ENCODE measurements around the gene LAMA2. TPM values are rescaled to one million over a fixed set of nuclear protein-coding genes. Genes with fewer than 3 reads are reported as not detected.

LAMA2 gene
- total and polyA plus RNA-seq, 2 of the 8 experiments (the other 6 are each of a cell fraction or from before 2014, with no cell fraction given), result 1.3 to 3.8 TPM

- Histone ChIP-seq H2BK20ac (ENCODE audit: low read length) (no peak overlapping the region), H3K79me1 (ENCODE audit: low read depth, low read length) (no peaks in the 10 kb centered on the region), H3K9me3 (ENCODE audit: insufficient read depth in 2 of 2, low read depth in 1 of 2, low read length in 1 of 2) (no peaks in the 10 kb centered on the region), H3K27ac (ENCODE audit: low read depth, low read length) (no peak overlapping the region), H3K56ac (replicated peaks; ENCODE audit: insufficient read length, low read depth, low read length) (no peak overlapping the region), H3K9ac (replicated peaks in 1 of 4; ENCODE audit: extremely low read depth in 1 of 4, low read depth in 3 of 4, low read length in 3 of 4) (no peak overlapping the region), H3K4me2 (ENCODE audit: insufficient read depth in 1 of 2, low read depth in 2 of 2, low read length in 2 of 2) (no peak overlapping the region), H4K91ac (replicated peaks; ENCODE audit: insufficient read length, low read length) (no peak overlapping the region), H3K4me1 (replicated peaks in 1 of 4; ENCODE audit: control insufficient read depth in 3 of 4, insufficient read depth in 4 of 4, low read length in 3 of 4) (no peaks in the 10 kb centered on the region), H2BK15ac (ENCODE audit: low read length) (no peak overlapping the region), H4K8ac (ENCODE audit: extremely low read depth, insufficient read depth, low read length) (no peak overlapping the region), H3K23ac (ENCODE audit: insufficient read length) (no peak overlapping the region), H4K5ac (ENCODE audit: insufficient read length, low read depth, low read length) (no peak overlapping the region), H2BK120ac (replicated peaks; ENCODE audit: low read depth, low read length) (no peak overlapping the region), H3K79me2 (ENCODE audit: control insufficient read depth in 1 of 2, insufficient read depth in 2 of 2, low read length in 2 of 2) (no peaks in the 10 kb centered on the region), H2AFZ (ENCODE audit: low read length) (no peak overlapping the region), H3K4ac (replicated peaks; ENCODE audit: insufficient read length, low read depth, low read length) (no peak overlapping the region), H3K23me2 (ENCODE audit: low read depth, low read length) (no peaks in the 10 kb centered on the region), H3K27me3 (replicated peaks in 1 of 4; ENCODE audit: control insufficient read depth in 3 of 4, extremely low read depth in 1 of 4, insufficient read depth in 3 of 4, low read length in 3 of 4) (no peaks in the 10 kb centered on the region), H3K36me3 (ENCODE audit: control insufficient read depth in 2 of 4, insufficient read depth in 4 of 4, low read length in 3 of 4) (no peaks in the 10 kb centered on the region), H3K4me3 (ENCODE audit: extremely low read depth in 1 of 4, insufficient read depth in 2 of 4, low read depth in 3 of 4, low read length in 4 of 4) (no peak overlapping the region), H3K18ac (ENCODE audit: extremely low read depth, low read length) (no peak overlapping the region), H3K14ac (ENCODE audit: insufficient read length) (no peak overlapping the region), H4K20me1 (replicated peaks in 1 of 2; ENCODE audit: control insufficient read depth in 1 of 2, insufficient read depth in 2 of 2, low read length in 2 of 2) (no peaks in the 10 kb centered on the region), H2BK5ac (ENCODE audit: low read depth, low read length) (no peak overlapping the region), H2AK5ac (ENCODE audit: low read depth, low read length) (no peak overlapping the region), H2BK12ac (ENCODE audit: low read depth, low read length) (no peak overlapping the region)
- ChIA-PET POLR2A (ENCODE audit: partially characterized antibody) (no interaction called here), CTCF (ENCODE audit: partially characterized antibody) (interaction anchor here (0.6 to 1.6 kb wide), 4 partner anchors 14 to 103 kb away, joined by 3 to 6 read pairs (median 4); no protein-coding TSS in a partner anchor)
- 79% methylated on average over 2 of the region's 2 CpGs; no CpG with 5 or more reads in 1 of the 2 experiments for WGBS, 2 experiments (ENCODE audit: extremely low coverage in 1 of 2, insufficient coverage in 1 of 2, insufficient read length in 1 of 2, insufficient replicate concordance in 2 of 2, low coverage in 1 of 2, low lambda C conversion rate in 2 of 2, missing lambda C conversion rate in 1 of 2)
- DNase-seq (ENCODE audit: low read depth in 1 of 2, low spot score in 2 of 2) (no peak), FAIRE-seq (no peak)
- TF ChIP-seq POLR2AphosphoS5 (IDR thresholded peaks at IDR 0.05; ENCODE audit: low read depth, low read length), result no peak
- no peak for TF ChIP-seq POU5F1 (IDR thresholded peaks at IDR 0.05; ENCODE audit: low read depth, low read length)
- no peak for TF ChIP-seq JUN (IDR thresholded peaks at IDR 0.05; ENCODE audit: low read depth, low read length)
- TF ChIP-seq YY1 (IDR thresholded peaks at IDR 0.05; ENCODE audit: low read depth, low read length), result no peak
- TF ChIP-seq HDAC2 (IDR thresholded peaks at IDR 0.05; ENCODE audit: borderline replicate concordance in 1 of 2, low read depth in 2 of 2, low read length in 2 of 2), result no peak
- TF ChIP-seq CHD1 (IDR thresholded peaks at IDR 0.05; ENCODE audit: low read depth, low read length), result no peak
- TF ChIP-seq TBP (IDR thresholded peaks at IDR 0.05; ENCODE audit: low read depth, low read length), result no peak
- no peak for TF ChIP-seq CEBPB (IDR thresholded peaks at IDR 0.05; ENCODE audit: low read depth, low read length)
- no peak for TF ChIP-seq BRCA1 (IDR thresholded peaks at IDR 0.05; ENCODE audit: low read depth, low read length)
- TF ChIP-seq MAFK (IDR thresholded peaks at IDR 0.05; ENCODE audit: low read depth, low read length), result no peak
- TF ChIP-seq, protein P1, sequence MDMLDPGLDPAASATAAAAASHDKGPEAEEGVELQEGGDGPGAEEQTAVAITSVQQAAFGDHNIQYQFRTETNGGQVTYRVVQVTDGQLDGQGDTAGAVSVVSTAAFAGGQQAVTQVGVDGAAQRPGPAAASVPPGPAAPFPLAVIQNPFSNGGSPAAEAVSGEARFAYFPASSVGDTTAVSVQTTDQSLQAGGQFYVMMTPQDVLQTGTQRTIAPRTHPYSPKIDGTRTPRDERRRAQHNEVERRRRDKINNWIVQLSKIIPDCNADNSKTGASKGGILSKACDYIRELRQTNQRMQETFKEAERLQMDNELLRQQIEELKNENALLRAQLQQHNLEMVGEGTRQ (IDR thresholded peaks at IDR 0.05; ENCODE audit: low read length), result no peak
- TF ChIP-seq, protein P2, sequence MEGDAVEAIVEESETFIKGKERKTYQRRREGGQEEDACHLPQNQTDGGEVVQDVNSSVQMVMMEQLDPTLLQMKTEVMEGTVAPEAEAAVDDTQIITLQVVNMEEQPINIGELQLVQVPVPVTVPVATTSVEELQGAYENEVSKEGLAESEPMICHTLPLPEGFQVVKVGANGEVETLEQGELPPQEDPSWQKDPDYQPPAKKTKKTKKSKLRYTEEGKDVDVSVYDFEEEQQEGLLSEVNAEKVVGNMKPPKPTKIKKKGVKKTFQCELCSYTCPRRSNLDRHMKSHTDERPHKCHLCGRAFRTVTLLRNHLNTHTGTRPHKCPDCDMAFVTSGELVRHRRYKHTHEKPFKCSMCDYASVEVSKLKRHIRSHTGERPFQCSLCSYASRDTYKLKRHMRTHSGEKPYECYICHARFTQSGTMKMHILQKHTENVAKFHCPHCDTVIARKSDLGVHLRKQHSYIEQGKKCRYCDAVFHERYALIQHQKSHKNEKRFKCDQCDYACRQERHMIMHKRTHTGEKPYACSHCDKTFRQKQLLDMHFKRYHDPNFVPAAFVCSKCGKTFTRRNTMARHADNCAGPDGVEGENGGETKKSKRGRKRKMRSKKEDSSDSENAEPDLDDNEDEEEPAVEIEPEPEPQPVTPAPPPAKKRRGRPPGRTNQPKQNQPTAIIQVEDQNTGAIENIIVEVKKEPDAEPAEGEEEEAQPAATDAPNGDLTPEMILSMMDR (IDR thresholded peaks at IDR 0.05; ENCODE audit: control extremely low read depth in 1 of 3, insufficient read depth in 1 of 3, low read depth in 1 of 3, low read length in 3 of 3), result no peak
Observed at GRCh38 chr6:129485746-129486145, 602.8 kb downstream of the LAMA2 start.
